GM23248 (cell line): ENCODE measurements around the gene WTAP. TPM values are rescaled to one million over a fixed set of nuclear protein-coding genes. Genes with fewer than 3 reads are reported as not detected.
"Not testable (repeated sequence)": the region's sequence is repeated elsewhere in the genome, so short reads cannot be mapped to it uniquely, and the experiment has no call there.

Experiments used
- DNase-seq: peaks from one replicate; pipeline ENCODE4 v3.0.0-alpha.2; 2015
- H2AFZ ChIP-seq: fragments of 200-600 bp; sonication (generic); 2 replicates; pipeline ENCODE4 v1.6.1; 2016; ENCODE audit warnings: antibody characterized with exemption
- H3F3A ChIP-seq: fragments of 200-600 bp; sonication (generic); 2 replicates; pipeline ENCODE4 v1.6.1; 2016; ENCODE audit warnings: mild to moderate bottlenecking, antibody characterized with exemption, mixed run types; ENCODE audit not compliant: insufficient read depth
- H3K27ac ChIP-seq: fragments of 200-600 bp; sonication (generic); 2 replicates; pipeline ENCODE4 v1.5.1; 2016; ENCODE audit warnings: mild to moderate bottlenecking
- H3K27me3 ChIP-seq: fragments of 200-600 bp; sonication (generic); replicated peaks from 2 replicates; pipeline ENCODE4 v1.6.1; 2016; ENCODE audit warnings: mild to moderate bottlenecking; ENCODE audit not compliant: insufficient read depth
- H3K36me3 ChIP-seq: fragments of 200-600 bp; sonication (generic); 2 replicates; pipeline ENCODE4 v1.6.1; 2016; ENCODE audit warnings: low read depth, mild to moderate bottlenecking
- H3K4me1 ChIP-seq: fragments of 200-600 bp; sonication (generic); 2 replicates; pipeline ENCODE4 v1.6.1; 2016; ENCODE audit warnings: mild to moderate bottlenecking; ENCODE audit not compliant: insufficient read depth
- H3K4me2 ChIP-seq: fragments of 200-600 bp; sonication (generic); one replicate; pipeline ENCODE4 v1.6.1; 2016; ENCODE audit warnings: mild to moderate bottlenecking; ENCODE audit not compliant: unreplicated experiment
- H3K4me3 ChIP-seq: fragments of 200-600 bp; sonication (generic); 2 replicates; pipeline ENCODE4 v1.5.1; 2016; ENCODE audit warnings: mild to moderate bottlenecking
- H3K79me2 ChIP-seq: fragments of 200-600 bp; sonication (generic); 2 replicates; pipeline ENCODE4 v1.6.1; 2016; ENCODE audit warnings: mild to moderate bottlenecking; ENCODE audit not compliant: insufficient read depth
- H3K9ac ChIP-seq: fragments of 200-600 bp; sonication (generic); 2 replicates; pipeline ENCODE4 v1.6.1; 2016; ENCODE audit warnings: mild to moderate bottlenecking
- H3K9me2 ChIP-seq: fragments of 200-600 bp; sonication (generic); 2 replicates; pipeline ENCODE4 v1.6.1; 2016; ENCODE audit warnings: mixed run types, mild to moderate bottlenecking, moderate library complexity; ENCODE audit not compliant: insufficient read depth
- H3K9me3 ChIP-seq: fragments of 200-600 bp; sonication (generic); one replicate; pipeline ENCODE4 v1.6.1; 2017; ENCODE audit warnings: low read depth
- H4K20me1 ChIP-seq: fragments of 200-600 bp; sonication (generic); 2 replicates; pipeline ENCODE4 v1.6.0; 2016; ENCODE audit not compliant: insufficient read depth
- EZH2 ChIP-seq: fragments of 200-600 bp; sonication (generic); IDR thresholded peaks from 2 replicates; pipeline ENCODE4 v1.6.1; 2018; ENCODE audit warnings: antibody characterized with exemption, mild to moderate bottlenecking; ENCODE audit not compliant: insufficient read depth, poor library complexity, severe bottlenecking
- EZH2phosphoT487 ChIP-seq: fragments of 200-600 bp; sonication (generic); IDR thresholded peaks from 2 replicates; pipeline ENCODE4 v1.6.1; 2018; ENCODE audit warnings: antibody characterized with exemption, moderate library complexity, mild to moderate bottlenecking, low read depth; ENCODE audit not compliant: insufficient read depth
- WGBS, 2 experiments: methylation state at CpG; one replicate each; pipeline ENCODE4 v1.1.6; 2015 to 2017; ENCODE audit warnings: low lambda C conversion rate in 2 of 2, low coverage in 1 of 2; ENCODE audit errors: missing lambda C conversion rate in 2 of 2; 5-methylcytosine and 5-hydroxymethylcytosine counted together
- in situ Hi-C: fragments of 300-500 bp; cut with MboI; formaldehyde crosslinking; loops from 2 replicates; pipeline ENCODE4 v1.15.0; 2020
- polyA plus RNA-seq: library from polyadenylated mRNA; unstranded; fragments of >200 nt; fragmentation: Nextera tagmentation; extraction: Ambion mirVana; gene quantifications from 2 replicates; pipeline ENCODE4 v1.2.1, GENCODE V29; 2016
- total RNA-seq: library from RNA; depleted of rRNA; stranded (reverse); fragments of >200 nt; shearing (Covaris generic); gene quantifications from 2 replicates; pipeline ENCODE4 v1.2.3, GENCODE V29; 2014

The WTAP gene
- total and polyA plus RNA-seq, 2 experiments from 2014 or later: 64.8 to 87.8 TPM

DNA sequence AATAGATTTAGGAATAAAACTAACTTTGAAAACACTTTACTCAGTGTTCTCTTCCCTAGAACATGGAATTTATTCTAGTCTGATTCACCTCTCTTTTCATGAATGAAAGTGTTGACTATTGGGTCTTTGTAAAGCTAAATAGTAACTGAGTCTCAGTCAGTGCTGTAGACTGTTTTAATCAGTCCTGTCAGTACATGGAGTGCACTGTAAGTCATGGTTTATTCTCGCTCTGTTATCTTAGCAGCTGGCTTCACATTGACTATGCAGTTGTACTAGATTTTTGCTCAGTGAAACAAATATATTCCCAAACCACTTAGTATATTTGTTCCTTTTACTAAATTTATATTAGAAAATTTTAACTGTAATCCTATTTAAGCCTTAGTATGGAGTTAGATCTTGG, 19.5 kb downstream of the WTAP start:
- Histone ChIP-seq H2AFZ (no peak overlapping the region), H3K9me2 (no peaks in the 10 kb centered on the region), H3K27ac (no peak overlapping the region), H3K9ac (no peak overlapping the region), H3K79me2 (peaks cover 99% of the 10 kb centered on the region), H4K20me1 (no peaks in the 10 kb centered on the region), H3K27me3 (no peaks in the 10 kb centered on the region), H3F3A (peaks cover 9% of the 10 kb centered on the region; the same call in 1 of the 2 replicates), H3K4me3 (no peak overlapping the region), H3K9me3 (no peaks in the 10 kb centered on the region), H3K4me2 (no peak overlapping the region), H3K4me1 (no peaks in the 10 kb centered on the region), H3K36me3 (peaks cover 96% of the 10 kb centered on the region)
- in situ Hi-C loops: no loop called here
- WGBS, 2 experiments: 78% methylated on average over 1 of the region's 1 CpG
- TF ChIP-seq EZH2 (no peak), EZH2phosphoT487 (no peak)
- DNase-seq: no peak

DNA sequence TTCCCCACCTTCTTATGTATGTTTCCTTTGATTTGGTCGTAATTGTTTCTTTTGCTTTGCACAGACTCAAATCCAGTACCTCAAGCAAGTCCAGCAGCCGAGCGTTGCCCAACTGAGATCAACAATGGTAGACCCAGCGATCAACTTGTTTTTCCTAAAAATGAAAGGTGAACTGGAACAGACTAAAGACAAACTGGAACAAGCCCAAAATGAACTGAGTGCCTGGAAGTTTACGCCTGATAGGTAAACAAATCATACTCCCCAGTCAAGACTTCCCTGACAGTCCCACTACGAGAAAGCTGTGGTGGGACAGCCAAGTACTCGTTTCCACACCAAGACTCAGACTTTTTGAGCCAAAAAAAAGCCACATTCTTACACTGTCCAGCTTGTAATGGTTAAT, 20.8 kb downstream of the WTAP start:
- not testable (repeated sequence) for H4K20me1 ChIP-seq
- H3K79me2 ChIP-seq: peaks cover 99% of the 10 kb centered on the region

DNA sequence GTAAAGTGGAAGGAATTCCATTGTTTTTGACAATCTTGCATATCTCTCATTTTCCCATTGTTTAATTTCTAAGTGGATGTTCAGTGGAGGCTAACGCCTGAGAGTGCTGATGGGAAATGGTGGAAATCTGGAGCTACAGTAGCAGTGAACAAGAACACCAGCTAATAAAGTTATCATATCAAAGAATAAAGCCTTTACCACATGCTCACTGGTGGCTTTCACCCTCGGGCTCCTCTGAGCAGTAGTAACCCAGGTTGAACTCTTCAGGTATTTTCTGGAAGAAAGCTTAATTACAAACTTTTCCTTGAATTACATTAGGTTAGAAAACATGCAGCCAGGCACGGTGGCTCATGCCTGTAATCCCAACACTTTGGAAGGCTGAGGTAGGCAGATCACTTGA, 24.1 kb downstream of the WTAP start:
- in situ Hi-C loops: no loop called here
- H3K79me2 ChIP-seq: peaks cover 95% of the 10 kb centered on the region
- H3K4me3 ChIP-seq: no peak overlapping the region
- peaks cover 88% of the 10 kb centered on the region for H3K36me3 ChIP-seq
- H3K4me2 ChIP-seq: no peak overlapping the region
- no peak overlapping the region for H3K9ac ChIP-seq
- H2AFZ ChIP-seq: no peak overlapping the region
- H4K20me1 ChIP-seq: no peaks in the 10 kb centered on the region
- H3K9me3 ChIP-seq: no peaks in the 10 kb centered on the region
- DNase-seq: no peak
- no peak overlapping the region for H3K27ac ChIP-seq
- no peaks in the 10 kb centered on the region for H3K27me3 ChIP-seq
- no peaks in the 10 kb centered on the region for H3K9me2 ChIP-seq
- WGBS, 2 experiments: 61 to 64% methylated on average over 3 of the region's 3 CpGs
- H3K4me1 ChIP-seq: no peaks in the 10 kb centered on the region
- TF ChIP-seq EZH2: no peak
- TF ChIP-seq EZH2phosphoT487: no peak
- H3F3A ChIP-seq: peaks cover 45% of the 10 kb centered on the region

More for the DNA sequence above, 20.8 kb downstream of the WTAP start:
- DNase-seq, H3K27ac ChIP-seq, in situ Hi-C loops, H3K9me3 ChIP-seq, H3K4me3 ChIP-seq, H3K9me2 ChIP-seq, H3K9ac ChIP-seq, H2AFZ ChIP-seq, H3K4me1 ChIP-seq, H3K4me2 ChIP-seq, H3K27me3 ChIP-seq: not testable (repeated sequence)
- Histone ChIP-seq H3K36me3 (peaks cover 94% of the 10 kb centered on the region), H3F3A (peaks cover 16% of the 10 kb centered on the region; the same call in 1 of the 2 replicates)
- WGBS, 2 experiments: 94 to 97% methylated on average over 7 of the region's 7 CpGs

DNA sequence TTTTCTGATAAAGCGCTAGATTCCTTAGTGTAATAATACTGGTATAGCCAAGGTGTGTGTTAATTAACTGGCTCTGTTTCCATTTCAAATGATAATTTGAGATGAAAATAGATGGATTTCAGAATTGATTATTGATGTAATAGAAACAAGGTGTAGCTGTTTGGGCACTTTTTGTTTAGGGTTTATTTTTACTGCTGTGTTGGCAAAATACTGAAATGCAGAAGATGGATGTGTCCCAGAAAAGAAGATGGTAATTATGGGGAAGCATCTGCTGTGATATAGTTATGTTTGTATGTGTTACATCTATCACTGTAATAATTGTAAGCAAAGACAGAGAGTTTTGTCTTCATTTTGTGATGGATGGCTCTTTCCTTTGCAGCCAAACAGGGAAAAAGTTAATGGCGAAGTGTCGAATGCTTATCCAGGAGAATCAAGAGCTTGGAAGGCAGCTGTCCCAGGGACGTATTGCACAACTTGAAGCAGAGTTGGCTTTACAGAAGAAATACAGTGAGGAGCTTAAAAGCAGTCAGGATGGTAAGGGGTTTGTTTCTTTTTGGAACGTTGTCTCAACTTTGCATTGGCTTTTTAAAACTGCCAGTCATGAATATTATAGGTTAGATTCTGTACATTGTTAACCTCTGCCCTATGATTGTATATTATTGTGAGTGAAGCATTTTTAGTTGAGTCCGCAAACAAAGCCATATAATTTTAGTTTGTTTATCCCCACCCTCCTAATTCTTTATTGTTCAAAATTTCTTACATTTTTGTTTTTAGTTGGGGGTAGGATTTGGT, 26.0 kb downstream of the WTAP start:
- Histone ChIP-seq H3F3A (peaks cover 56% of the 10 kb centered on the region), H3K4me3 (no peak overlapping the region), H3K36me3 (peaks cover 81% of the 10 kb centered on the region), H3K9me3 (no peaks in the 10 kb centered on the region), H2AFZ (no peak overlapping the region), H3K4me1 (peaks cover 3% of the 10 kb centered on the region), H3K9ac (no peak overlapping the region), H3K79me2 (peaks cover 83% of the 10 kb centered on the region), H3K27me3 (no peaks in the 10 kb centered on the region), H3K27ac (no peak overlapping the region), H3K9me2 (no peaks in the 10 kb centered on the region), H3K4me2 (no peak overlapping the region), H4K20me1 (no peaks in the 10 kb centered on the region)
- in situ Hi-C loops: no loop called here
- 69 to 70% methylated on average over 6 of the region's 6 CpGs for WGBS, 2 experiments
- TF ChIP-seq EZH2phosphoT487 (no peak), EZH2 (no peak)
- DNase-seq: no peak
